ENCODE measurements around the gene CDC42EP1. TPM values are rescaled to one million over a fixed set of nuclear protein-coding genes. Genes with fewer than 3 reads are reported as not detected.
A peak's percentile ranks its signal among the peaks of the same experiment; 100 is the strongest.

The CDC42EP1 gene
- total and polyA plus RNA-seq, 2 donors (not counting 3 experiments of a cell fraction or from before 2014, with no cell fraction given), result 82.2 to 141 TPM

- no TSS peak for BruUV-seq (replicated peaks)
- FAIRE-seq, result peak; percentile 98
- dilution Hi-C loops (cut with MboI; ENCODE audit: extremely low pct_ligation_motif_present, low sequenced_read_pairs), result no loop called here
Observed at GRCh38 chr22:37608477-37609239, 48.4 kb downstream of the CDC42EP1 start, which contains the start of gene GGA1. TSS of gene GGA1 (plus strand) at chr22:37608834. CDS start at chr22:37608861, 27 bp downstream.

More at GRCh38 chr22:37608477-37609239, 48.4 kb downstream of the CDC42EP1 start, which contains the start of gene GGA1:
- Histone ChIP-seq H4K20me1 (replicated peaks; ENCODE audit: control insufficient read depth, extremely low read depth, insufficient read depth, low read length) (no peaks in the 10 kb centered on the region), H3K27me3 (ENCODE audit: control insufficient read depth in 2 of 2, insufficient read depth in 2 of 2, low read length in 2 of 2) (peaks cover 0 to 7% of the 10 kb centered on the region in 2 experiments), H3K4me3 (replicated peaks in 1 of 3; ENCODE audit: insufficient read depth in 1 of 3, low read depth in 1 of 3, low read length in 3 of 3) (peak within 1 kb of the TSS; percentile 46 to 83 (median 73)), H3K27ac (ENCODE audit: insufficient read depth, low read depth, low read length) (peak within 1 kb of the TSS; percentile 79), H3K9me1 (replicated peaks; ENCODE audit: control insufficient read depth, extremely low read depth, insufficient read depth, low read length) (no peaks in the 10 kb centered on the region), H3K4me1 (ENCODE audit: control insufficient read depth, extremely low read depth, insufficient read depth, low read length) (peaks cover 19% of the 10 kb centered on the region), H3K4me2 (ENCODE audit: insufficient read depth, low read length) (peak within 1 kb of the TSS; percentile 92), H3K36me3 (ENCODE audit: control insufficient read depth in 2 of 2, extremely low read depth in 1 of 2, insufficient read depth in 2 of 2, low read length in 2 of 2) (no peaks in the 10 kb centered on the region), H3K9me3 (replicated peaks; ENCODE audit: control insufficient read depth, insufficient read depth, low read length) (no peaks in the 10 kb centered on the region), H2AFZ (ENCODE audit: low read depth, low read length) (peak within 1 kb of the TSS; percentile 49), H3K9ac (replicated peaks; ENCODE audit: extremely low read depth, insufficient read depth, low read length) (peak within 1 kb of the TSS; percentile 70), H3K79me2 (ENCODE audit: control insufficient read depth, insufficient read depth, low read length) (peaks cover 26% of the 10 kb centered on the region)
- TF ChIP-seq JUN (IDR thresholded peaks at IDR 0.05; ENCODE audit: borderline replicate concordance, insufficient read depth, insufficient read length, low read depth) (no peak), MAX (IDR thresholded peaks at IDR 0.05; ENCODE audit: insufficient read depth, insufficient read length) (peak; percentile 41)
- peak; percentile 99 for DNase-seq (ENCODE audit: low read depth, low spot score)
- ChIA-PET CTCF (interaction anchor here (0.8 to 5.7 kb wide), 14 partner anchors 10 to 348 kb away, joined by 3 to 92 read pairs (median 10); no protein-coding TSS in a partner anchor), POLR2A (interaction anchor here (0.7 to 1.0 kb wide), 2 partner anchors 62 to 197 kb away, joined by 3 read pairs; a partner anchor contains a TSS)
- intact Hi-C loops (cut with micrococcal nuclease), result loop anchor here (1.0 to 5.0 kb wide), 7 partner anchors 24 to 139 kb away; partner anchors contain the start of genes LGALS1 and NOL12

Measured in endothelial cell of umbilical vein (primary cell).